IPS DF 4.7 (cell line): Measurements from ENCODE around the gene POGZ.
A peak's percentile ranks its signal among the peaks of the same experiment; 100 is the strongest.
"Not testable (repeated sequence)": the region's sequence is repeated elsewhere in the genome, so short reads cannot be mapped to it uniquely, and the experiment has no call there.

Source experiments
- DNase-seq: peaks from one replicate; pipeline ENCODE4 v3.0.0-alpha.2; 2013; ENCODE audit warnings: low spot score; ENCODE audit errors: extremely low read depth

The POGZ gene

DNA sequence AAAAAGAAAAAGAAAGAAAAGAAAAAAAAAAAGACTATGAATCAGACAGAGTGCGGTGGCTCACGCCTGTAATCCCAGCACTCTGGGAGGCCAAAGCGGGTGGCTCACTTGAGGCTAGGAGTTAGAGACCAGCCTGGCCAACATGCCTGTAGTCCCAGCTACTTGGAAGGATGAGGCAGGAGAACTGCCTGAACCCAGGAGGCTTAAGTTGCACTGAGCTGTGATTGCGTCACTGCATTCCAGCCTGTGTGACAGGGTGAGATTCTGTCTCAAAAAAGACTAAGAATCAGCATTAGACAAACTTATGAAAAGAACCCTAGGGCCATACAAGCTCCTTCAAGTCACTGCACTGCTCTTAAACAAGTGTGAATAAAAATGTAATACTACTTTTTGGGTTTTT, 43.1 kb downstream of the POGZ start:
- no peak for DNase-seq

DNA sequence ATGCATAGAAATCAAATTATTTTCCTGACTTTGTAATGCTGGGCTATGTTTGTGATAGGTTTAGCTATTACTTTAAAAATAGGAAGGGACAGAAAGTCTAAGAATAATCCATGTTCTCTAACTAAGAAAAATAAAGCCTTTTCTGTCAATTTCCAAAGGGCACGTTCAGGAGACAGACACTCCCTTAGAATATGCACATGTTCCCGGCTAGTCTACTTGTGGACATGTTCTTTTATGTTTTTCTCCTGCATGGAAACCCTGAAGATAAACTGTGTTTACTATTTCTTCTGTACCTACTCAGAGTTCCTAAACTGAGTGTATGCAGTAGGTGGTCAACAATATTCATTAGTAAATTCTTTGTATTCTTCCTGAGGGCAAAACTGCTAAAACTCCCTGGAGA, 47.4 kb downstream of the POGZ start:
- no peak for DNase-seq

DNA sequence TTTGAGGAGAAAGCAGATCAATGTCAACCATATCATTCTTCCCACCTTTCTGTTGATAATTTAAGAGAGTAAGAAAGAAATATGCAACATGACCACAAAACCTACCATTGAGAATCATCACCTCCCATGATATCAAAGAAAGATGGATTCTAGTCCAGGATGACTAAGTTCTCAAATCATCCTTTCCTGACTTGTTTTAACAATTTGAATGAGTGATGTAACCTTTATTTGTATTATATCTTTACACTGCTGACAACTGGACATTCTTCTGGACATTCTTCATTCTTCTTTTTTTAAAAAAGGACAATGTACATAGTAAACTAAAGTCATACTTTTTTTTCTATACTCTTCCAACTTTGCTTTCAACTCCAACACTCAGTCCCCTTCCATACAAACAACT, 50.4 kb downstream of the POGZ start:
- no peak for DNase-seq

DNA sequence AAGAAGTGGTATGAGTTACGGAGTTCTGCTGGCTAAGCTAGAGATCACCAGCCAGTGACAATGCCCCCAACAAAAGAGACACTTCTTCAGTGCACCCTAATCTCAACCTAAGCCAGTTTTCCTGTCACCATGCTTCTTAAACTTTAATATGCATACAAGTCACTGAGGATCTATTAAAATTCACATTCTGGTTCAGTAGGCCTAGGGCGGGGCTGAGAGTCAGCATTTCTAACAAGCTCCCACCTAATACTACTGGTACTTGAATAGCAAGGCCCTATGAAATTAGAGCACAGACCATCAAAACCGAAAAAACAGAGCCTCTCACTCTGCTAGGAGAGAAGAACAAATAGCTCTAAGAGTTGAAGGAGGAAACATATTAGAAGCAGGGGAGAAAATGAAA, 52.0 kb downstream of the POGZ start:
- no peak for DNase-seq

DNA sequence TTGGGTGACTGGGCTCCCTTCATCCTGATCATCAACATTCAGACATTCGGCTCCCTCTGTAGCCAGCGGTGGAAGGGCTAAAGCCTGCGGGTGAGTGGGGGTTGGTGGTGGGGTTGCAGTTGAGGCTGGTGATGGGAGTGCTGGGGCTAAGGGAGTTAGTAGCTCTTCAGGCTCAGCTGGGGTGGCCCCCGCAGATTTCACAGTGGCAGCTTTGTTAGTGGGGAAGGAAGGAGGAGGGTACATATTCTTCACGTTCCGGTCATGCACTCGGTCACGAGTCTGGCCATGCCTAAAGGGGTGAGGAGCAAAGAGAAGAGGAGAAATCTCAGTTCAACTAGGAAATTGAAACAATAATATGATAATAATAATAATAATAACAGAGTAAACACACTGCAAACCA, 53.1 kb downstream of the POGZ start:
- no peak for DNase-seq

DNA sequence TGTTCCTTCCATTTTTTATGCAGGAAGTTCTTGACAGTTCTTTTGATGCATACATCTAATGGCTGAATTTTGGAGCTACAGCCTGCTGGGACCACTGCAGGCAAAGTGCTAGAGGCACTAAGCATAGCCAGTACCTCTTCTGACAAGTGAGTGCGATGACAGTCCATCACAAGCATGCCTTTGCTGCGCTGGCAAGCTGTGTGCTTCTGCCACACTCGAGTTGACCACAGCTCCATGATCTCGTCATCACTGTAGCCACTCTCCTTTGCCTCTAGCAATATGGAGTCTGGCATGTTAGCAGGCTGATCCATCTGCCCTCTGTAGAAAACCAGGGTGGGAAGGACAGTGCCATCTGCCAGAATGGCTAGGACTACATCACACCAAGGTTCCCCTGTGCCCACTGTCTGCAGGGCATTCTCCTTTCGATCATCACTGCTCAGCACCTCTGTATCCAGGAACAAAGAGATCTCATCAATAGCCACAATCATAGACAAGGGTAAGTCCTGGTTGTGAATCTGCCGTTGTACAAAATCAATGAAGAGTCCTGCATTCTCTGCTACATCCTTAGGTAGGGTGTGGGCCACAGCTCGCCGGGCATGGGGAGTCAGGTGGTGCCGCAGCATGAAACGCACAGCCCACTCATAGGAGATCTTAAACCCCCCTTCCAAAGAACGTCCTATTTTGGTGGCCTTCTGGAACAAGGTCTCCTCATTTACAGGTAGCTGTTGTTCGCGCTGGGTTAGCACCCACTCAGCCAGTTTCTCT, 53.9 kb downstream of the POGZ start:
- no peak for DNase-seq

DNA sequence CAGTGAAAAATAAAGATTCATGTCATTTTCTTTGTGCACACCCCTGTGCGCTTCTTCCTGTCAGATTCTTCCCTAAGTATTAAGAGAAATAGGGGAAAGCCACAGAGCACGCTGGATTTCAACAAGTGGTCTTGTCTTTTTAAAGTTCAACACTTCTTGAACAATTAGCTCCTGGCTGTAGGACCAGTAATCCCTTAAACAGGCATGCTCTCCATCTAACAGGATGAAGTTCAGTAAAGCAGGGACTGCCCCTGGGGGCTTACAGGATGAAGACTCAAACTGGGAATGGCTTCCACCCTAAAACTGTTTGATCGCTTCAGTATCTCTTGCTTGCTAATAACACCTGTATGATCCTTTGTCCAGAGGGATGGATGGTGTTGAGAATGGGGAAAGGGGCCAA, 55.7 kb downstream of the POGZ start:
- DNase-seq = no peak

DNA sequence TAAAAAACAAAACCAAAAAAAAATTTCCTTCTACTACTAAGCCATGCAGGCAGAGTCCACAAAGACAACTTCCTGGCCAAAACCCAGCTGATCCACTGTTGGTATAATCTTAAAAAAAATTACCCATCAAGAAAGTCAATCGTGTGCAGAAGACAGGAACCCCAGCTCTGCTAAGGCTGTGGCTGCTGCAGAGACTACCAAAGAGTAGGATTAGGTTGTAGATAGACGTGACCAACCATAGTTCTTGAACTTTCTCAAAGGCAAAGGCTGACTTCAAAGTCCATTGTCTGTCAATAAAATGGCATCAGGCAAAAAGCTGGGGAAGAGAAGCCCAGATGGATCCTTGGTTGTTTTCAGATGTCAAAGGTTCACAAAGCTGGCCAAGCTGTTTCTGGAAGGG, 56.5 kb downstream of the POGZ start:
- DNase-seq = no peak

DNA sequence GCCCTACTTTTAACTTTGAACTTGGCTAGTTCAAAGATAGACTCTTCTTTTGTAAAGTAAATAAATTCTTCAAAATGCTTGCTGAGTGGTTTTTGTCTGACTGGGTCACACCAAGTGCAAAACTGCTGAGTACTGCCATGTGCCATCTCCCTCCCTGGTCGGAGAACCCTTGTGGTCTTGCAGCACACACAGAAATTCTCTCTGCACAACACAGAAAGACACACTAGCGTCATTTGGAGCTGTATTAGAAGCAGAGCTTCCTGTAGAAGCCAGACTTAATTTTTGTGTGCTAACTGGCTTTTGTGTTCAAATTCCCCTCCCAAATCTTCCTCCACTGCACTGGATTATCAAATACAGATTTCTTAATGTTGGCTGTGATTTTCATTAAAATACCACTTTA, 57.4 kb downstream of the POGZ start:
- DNase-seq = no peak

DNA sequence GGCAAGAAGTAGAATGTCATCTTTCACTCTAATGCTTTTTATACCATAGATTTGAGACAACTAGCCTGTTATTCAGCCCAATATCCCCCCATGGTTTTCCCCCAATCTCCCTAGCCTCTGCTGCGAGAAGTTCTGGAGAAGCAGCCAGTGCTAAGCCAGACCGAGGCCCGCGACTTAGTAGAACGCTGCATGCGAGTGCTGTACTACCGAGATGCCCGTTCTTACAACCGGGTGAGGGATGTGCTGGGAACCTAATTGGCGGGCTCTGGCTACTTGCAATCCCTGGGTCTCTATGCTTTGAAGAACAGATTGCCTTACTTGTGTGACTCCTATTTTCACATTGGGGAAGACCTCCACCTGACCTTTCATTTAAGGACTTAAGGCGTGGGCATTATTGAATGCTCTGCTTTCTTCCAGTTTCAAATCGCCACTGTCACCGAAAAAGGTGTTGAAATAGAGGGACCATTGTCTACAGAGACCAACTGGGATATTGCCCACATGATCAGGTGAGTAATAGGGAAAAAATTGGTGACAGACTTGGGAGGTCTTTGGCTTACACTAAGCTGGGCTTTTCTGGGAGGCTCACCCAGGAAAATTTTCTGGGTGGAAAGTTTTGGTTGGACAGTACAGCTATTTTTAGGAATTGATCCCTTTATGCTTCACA, 58.0 kb downstream of the POGZ start:
- DNase-seq = no peak

DNA sequence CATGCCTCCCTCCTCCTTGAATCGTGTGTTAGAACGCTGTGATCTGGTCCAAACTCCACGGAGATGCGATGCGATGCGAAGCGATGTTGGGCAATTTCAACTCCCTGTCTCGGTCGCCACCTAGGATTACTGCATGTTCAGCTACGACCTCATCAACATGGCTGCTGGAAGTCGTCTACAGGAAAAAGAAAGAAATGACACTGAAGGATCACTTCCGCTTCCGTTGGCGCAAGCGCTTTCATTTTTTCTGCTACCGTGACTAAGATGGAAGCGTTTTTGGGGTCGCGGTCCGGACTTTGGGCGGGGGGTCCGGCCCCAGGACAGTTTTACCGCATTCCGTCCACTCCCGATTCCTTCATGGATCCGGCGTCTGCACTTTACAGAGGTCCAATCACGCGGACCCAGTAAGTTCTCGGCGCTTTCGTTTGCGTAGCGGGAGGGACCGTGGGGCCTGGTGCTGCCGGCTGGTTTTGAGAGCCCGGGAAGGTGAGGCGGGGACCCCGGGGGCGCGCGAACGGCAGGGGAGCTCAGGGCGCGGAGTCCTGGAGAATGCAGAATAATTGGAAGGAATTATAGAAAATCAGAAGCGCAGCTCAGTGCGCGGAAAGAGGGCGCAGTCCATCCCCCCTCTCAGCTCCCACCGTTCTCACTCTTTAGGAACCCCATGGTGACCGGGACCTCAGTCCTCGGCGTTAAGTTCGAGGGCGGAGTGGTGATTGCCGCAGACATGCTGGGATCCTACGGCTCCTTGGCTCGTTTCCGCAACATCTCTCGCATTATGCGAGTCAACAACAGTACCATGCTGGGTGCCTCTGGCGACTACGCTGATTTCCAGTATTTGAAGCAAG, 59.7 kb downstream of the POGZ start, which contains the start of gene PSMB4:
Gene PSMB4 (plus strand): TSS at position 250 of the 848 bp plus-strand sequence. CDS start 15 bp downstream, at position 265.
- peak; percentile 87 for DNase-seq

DNA sequence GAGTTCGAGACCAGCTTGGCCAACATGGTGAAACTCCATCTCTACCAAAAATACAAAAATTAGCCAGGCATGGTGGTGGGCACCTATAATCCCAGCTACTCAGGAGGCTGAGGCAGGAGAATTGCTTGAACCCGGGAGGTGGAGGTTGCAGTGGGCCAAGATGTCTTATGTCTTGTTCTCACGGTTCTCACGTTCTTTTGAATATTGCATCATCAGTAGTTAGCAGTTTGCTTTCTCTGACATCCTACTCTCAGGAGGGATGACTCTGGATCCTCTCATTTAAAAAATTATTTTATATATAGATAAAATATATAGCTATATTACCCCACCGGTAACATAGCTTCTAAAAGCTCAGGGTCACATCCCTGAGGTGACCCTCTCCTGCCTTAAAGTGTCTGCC, 63.0 kb downstream of the POGZ start:
- not testable (repeated sequence) for DNase-seq

DNA sequence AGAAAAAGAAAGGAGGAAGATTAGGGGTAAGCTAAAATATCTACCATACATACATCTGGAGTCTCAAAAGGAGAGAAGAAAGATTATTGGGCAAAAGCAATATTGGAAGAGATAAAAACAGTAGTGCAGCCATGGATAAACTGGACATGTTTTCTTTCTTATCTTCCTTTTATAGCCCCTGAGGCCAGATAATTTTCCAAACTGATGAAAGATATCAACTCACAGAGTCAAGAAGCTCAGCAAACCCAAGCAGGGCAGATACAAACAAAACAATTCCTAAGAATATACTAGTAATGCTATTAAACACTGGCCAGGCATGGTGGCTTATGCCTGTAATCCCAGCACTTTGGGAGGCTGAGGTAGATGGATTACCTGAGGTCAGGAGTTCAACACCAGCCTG, 65.7 kb downstream of the POGZ start:
- DNase-seq = no peak

DNA sequence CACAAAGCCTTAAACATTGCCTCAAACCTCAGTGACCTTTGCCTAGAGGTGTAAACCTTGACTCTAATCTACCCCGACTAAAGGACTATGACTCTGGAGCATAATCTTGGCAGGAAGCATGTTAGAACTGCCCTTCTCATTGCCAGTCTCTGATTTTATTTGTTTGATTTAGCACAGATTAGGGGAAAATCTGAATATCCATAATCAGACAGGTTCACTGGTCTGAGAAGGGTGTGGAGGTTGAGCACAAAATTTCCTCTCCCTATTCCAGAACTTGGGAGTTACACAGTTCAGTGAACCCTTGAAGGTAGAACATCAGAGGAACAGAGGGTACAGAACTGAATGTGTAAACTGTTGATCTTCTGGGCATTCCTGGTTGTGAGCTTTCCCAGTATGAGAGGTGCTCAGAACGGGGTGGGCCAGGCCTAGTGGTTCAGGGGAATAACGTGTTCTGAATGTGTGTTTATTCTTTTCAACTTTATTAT, 68.2 kb downstream of the POGZ start:
- DNase-seq = no peak

DNA sequence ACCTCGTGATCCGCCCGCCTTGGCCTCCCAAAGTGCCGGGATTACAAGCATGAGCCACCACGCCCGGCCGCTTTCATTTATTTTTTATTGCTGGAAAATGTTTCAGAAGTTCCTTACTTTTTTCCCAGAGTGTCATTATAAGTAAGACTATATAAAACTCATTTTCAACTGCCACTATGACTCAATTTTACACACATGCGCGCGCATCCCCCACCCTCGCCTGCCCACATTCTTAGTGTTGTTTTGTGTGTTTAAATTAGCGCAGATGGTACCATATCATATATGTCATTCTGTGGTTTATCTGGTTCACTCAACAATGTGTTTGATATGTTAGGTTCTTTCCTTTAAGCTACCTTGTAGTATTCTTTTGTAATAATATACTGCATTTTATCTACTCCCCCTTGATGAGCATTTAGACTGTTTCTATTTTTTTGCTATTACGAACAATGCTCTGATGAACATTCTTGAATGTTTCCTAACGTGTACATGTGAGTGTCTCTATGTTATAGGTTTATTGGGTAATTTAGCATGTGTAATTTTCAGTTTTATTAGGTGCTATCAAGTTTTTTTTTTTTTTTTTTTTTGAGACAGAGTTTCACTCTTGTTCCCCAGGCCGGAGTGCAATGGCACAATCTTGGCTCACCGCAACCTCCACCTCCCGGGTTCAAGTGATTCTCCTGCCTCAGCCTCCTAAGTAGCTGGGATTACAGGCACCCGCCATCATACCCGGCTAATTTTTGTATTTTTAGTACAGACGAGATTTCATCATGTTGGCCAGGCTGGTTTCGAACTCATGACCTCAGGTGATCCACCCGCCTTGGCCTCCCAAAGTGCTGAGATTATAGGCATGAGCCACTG, 68.8 kb downstream of the POGZ start:
- DNase-seq = not testable (repeated sequence)

DNA sequence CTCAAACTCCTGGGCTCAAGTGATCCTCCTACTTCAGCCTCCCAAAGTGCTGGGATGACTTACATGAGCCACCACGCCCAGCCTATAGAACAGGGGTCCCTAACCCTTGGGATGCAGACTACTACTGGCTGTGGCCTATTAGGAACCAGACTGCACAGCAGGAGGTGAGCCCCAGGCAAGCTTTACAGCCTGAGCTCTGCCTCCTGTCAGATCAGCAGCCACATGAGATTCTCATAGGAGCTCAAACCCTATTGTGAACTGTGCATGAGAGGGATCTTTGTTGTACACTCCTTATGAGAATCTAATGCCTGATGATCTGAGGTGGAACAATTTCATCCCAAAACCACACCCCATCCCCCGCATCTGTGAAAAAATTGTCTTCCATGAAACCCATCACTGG, 73.3 kb downstream of the POGZ start:
- DNase-seq = no peak

DNA sequence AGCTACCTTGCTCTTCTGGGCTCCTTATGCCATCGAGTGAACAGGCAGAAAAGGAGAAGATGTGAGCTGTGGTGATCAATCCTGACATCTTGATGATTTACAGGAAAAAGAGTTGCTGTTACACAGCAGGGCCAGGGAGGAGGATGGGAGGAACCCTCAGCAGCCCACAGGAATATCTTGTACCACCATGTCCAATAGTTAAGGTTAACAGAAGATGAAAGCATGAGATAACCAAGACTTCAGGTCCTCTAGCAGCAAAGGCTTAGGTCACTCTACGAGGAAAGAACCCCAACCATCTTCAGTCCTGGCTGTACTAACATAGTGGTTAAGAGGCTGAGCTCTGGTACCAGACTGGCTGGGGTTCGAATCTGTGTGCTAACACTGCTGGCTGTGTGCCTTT, 74.7 kb downstream of the POGZ start:
- no peak for DNase-seq

DNA sequence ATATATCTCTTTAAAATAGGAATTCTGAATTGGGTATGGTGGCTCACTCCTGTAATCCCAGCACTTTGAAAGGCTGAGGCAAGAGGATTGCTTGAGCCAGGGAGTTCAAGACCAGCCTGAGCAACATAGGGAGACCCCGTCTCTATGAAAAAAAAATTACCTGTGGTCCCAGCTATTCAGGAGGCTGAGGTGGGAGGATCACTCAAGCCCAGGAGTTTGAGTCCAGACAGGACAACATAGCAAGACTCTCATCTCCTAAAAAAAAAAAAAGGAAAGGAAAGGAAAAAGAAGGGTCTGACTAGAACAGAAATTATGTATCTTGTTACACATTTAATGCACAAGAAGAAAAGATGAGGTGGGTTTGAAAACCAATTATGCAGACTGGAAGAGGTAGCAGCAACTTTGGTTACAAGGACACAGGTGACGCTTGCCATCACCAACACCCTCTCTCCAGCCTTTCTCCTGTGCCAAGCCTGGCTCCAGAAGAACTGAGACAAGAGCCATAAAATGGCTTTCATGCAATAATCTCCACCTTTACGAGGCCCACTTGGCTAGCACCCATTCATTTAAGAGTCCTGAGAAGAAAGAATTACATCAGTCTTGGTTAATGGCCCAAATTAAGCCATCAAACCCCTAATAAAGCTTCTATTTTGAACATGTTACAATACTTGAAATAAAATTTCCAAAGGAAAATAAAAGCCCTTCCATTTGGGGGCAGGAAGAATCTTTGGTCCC, 82.0 kb downstream of the POGZ start:
- DNase-seq = no peak

DNA sequence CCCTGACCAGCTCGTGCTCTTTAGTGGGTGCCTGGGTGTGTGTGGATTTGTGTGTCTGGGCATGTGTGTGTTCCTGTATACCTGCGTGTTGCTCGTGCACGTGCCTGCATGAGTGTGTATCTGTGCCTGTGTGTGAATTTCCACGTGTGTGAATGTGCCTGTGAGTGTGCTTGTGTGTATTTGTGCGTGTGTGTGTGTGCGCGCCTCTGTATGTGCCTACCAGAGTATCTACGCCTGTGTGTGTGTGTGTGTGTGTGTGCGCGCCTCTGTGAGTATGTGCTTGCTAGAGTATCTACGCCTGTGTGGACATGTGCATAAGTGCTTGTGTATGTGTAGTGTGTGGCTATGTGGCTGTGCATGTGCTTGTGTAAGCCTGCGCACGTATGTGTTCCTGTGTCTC, 86.1 kb downstream of the POGZ start:
- no peak for DNase-seq
